ENCODE results near the gene DLGAP1.
A peak's percentile ranks its signal among the peaks of the same experiment; 100 is the strongest.
"Not testable (repeated sequence)": the region's sequence is repeated elsewhere in the genome, so short reads cannot be mapped to it uniquely, and the experiment has no call there.

DLGAP1 gene

DNA sequence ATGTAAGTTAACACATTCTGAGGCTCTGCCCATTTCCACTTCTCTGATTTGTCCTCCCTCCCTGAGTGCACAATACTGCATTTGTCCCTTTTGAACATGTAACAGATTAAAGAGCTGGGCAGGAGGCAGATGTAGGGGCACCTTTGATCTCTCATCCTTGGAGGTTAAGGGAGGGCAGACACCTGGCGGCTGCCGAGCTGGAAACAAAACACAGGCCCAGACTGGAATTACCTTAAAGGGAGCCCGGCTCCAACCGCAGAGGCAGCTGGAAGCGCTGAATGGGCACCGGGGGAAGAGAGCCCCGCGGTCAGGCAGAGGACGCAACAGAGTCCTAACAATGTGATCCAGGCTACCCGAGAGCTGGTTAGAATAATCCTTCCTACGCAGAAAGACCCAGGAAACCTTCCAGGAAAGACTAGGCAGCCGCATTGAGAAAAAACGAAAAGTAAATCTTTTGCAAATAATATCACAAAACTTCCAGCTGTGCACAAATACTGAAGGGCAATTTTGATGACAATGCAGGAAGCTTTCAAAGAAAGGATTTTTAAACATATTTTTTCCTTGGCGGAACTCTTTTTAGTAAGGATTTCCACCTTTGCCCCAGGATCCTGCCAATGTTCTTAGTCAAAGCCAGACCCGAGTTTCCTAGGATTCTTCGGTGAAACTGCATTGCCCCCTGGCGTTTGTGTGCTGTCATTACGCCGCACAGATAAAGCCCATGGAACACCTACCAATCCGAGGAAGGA is 789.2 kb downstream of the DLGAP1 start:
- DNase-seq: peak; percentile 89

GRCh38 chr18:3665204-3665603 is 789.9 kb downstream of the DLGAP1 start:
- DNase-seq: no peak

GRCh38 chr18:3664563-3665178 is 790.4 kb downstream of the DLGAP1 start:
- DNase-seq: no peak

DNA sequence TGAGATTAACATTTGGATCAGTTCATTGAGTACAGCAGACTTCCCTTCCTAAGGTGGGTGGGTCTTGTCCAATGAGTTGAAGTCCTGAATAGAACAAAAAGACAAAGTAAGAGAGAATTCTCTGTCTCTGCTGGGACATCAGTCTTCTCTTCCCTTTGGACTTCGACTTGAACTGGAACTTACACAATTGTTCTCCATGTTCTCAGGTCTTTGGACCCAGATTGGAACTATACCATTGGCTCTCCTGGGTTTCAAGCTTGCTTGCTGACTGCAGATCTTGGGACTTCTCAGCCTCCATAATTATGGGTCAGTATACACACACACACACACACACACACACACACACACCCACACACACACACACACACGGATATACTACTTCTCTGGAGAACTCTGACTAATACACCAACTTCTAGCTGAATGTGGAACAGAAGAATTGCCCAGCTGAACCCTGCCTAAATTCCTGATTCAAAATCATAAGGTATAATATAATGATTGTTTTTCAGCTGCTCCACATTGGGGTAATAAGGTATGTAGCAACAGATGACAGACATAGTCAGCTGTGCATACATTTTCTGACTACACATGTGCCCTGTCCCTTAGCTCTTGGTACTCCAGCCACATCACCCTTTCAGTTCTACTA is 791.1 kb downstream of the DLGAP1 start:
- no peak for DNase-seq

GRCh38 chr18:3661989-3662388 is 793.1 kb downstream of the DLGAP1 start:
- DNase-seq: no peak

GRCh38 chr18:3660739-3661515 is 794.2 kb downstream of the DLGAP1 start:
- DNase-seq: no peak

DNA sequence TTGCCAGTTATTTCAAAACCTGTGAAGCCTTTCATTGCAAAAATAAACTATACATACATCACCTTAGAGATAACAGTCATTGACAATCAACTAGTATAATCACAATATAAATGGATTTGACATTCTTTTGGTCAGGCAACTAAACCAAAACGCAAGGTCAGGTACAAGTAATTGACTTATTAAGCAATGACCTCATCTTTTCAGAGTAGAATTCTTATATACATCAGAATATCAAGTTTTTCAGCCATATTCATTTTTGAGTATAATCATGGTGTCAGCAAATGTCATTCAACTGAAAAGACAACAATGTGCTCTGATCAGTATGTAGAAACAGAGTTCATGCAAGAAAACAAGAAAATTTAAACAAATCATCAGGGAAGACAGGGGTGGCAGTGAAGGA is 796.6 kb downstream of the DLGAP1 start:
- DNase-seq: no peak

DNA sequence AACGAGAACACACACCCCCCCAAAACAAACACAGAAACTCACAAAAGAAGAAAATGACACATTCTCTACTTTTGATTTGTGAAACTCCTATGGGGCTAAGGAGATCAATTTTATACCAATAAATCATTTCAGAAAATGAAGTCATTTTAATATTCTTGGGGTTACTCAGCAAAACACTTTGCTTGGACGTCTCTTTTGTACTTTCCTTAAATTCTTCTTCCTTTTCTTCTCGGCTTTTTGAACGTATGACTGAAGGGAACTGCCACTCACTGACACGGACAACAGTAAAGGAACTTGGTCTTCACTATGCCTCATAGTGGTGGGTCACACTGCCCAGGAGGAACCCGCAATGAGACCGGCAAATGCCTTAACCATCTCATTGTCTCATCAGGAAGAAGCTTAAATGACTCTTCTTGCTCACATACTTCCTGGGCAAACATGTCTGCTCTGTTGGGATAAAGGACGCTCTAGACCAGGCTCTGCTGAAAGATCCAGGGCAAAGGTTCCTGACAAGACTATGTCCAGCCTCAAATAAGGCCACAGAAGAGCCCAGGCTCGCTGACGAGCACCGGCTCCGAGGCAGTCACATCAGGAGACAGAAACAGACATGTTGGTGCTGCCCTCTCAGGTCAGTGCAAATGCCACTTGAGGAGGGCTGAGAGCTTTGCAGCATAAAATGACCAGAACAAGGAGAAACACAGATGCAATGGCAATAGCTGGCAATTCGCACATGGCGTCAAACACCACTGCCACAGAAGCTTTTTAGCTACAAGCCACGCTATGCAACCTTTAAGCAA is 799.7 kb downstream of the DLGAP1 start:
- DNase-seq: no peak

DNA sequence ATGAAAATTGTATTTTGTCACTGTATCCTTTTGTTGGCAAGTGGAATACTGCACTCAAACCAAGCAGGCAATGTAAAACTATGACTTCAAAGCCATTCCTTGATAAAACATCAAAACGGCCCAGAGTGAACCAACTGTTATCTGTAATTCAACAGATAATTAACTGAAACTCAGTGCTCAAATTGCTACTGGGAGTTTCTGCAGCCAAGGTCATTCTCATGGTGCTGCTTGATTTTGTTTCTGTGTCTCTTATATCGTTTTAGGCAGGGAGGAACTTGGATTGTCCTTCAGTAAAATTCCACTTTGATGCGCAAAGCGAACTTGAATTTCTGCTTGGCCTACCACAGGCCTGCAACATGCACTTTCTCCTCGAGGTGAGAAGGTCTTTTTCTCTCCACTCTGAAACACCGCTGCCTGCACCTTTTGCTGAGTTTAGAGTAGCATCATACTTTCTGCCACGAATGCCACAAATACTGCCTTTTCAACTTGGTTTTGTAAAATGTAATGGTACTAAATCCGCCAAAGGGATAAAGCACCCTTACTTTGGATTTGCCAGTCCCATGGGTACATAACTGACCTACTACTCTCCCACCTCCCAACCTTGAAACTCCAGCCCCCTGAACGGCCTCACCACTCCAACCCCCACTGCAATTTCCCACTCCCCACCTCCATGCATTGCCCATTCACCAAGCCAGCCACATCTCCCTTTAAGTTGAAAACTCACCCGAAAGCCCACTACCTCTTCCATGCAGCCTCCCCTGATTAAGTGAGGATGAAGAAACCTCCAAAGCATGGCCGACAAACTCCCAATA is 800.5 kb downstream of the DLGAP1 start:
- DNase-seq: no peak

- no peak for DNase-seq
Observed at GRCh38 chr18:3653851-3654441, 801.2 kb downstream of the DLGAP1 start.

DNA sequence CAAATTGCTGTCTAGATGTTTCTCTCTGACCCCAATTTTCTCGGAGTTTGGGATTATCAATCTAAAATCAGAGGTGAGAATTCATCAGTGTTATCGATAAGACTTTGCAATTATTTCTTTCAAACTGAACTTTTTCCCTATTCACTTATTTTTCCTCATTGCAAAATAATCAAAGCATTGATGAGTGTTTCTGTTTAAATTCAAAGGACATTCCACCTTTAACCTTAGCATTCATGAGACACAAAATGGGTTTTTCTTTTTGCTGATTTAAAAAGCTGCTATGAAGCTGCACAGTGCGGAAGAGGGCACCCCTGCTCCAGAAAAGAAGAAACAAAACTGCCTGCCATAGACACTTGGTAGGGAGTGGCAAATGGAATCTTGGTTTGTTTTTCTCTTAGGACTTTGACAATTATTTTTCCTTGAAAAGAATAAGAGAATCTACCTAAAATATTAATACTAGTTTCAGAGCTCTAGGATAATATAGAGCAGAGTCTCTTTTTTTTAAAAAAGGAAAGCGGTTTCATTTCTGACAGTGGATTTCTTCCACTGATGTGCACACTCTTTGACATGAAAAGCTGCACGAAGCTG is 801.8 kb downstream of the DLGAP1 start:
- no peak for DNase-seq

GRCh38 chr18:3652380-3653262 is 802.5 kb downstream of the DLGAP1 start:
- peak; percentile 57 for DNase-seq

- DNase-seq: no peak
Observed at GRCh38 chr18:3651266-3651665, 803.8 kb downstream of the DLGAP1 start.

DNA sequence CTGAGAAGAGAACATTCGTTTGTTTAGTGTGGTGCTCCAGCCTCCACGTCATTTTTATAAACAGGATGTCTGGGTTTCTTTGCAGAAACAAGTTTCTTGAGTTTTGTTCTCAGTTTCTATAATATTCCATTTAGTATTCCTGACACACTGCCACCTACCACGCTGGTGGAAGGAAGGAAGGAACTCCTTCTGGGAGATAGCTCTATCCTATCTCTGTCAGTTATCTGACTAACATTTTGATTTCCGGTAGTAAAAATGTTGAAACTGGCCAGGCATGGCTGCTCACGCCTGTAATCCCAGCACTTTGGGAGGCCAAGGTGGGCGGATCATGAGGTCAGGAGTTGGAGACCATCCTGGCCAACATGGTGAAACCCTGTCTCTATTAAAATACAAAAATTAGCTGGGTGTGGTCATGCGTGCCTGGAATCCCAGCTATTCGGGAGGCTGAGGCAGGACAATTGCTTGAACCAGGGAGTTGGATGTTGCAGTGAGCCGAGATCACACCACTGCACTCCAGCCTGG is 804.5 kb downstream of the DLGAP1 start:
- DNase-seq: not testable (repeated sequence)

DNA sequence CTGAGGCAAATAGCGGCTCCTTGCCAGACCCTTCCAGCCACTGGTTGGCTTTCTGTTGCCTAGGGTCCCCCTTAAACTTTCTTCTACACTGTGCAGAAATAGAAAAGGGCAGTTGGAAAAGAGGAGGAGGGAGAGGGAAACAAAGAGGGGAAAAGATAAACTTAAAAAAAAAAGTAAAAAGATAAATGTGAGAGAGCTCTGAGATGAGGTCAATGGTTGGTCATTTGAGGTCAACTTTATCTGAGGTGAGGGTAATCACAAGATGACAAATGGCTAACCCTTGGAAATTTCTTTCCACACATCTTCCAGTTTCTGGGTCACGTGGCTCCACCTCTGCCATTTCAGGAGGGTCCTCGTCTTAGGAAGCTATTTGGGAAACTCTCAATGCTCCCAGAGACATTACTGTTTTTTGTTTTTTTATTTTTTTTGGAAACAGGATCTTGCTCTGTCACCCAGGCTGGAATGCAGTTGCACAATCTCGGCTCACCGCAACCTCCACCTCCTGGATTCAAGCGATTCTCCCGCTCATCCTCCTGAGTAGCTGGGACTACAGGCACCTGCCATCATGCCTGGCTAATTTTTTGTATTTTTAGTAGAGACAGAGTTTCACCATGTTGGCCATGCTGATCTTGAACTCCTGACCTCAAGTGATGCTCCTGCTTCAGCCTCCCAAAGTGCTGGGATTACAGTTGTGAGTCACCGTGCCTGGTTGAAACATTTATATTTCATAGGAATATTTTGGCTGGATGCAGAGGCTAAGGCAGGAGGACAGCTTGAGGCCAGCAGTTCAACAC is 805.3 kb downstream of the DLGAP1 start:
- no peak for DNase-seq

GRCh38 chr18:3649135-3649632 is 805.9 kb downstream of the DLGAP1 start:
- no peak for DNase-seq

- DNase-seq: peak; percentile 27
Observed at GRCh38 chr18:3648641-3649040, 806.5 kb downstream of the DLGAP1 start.

DNA sequence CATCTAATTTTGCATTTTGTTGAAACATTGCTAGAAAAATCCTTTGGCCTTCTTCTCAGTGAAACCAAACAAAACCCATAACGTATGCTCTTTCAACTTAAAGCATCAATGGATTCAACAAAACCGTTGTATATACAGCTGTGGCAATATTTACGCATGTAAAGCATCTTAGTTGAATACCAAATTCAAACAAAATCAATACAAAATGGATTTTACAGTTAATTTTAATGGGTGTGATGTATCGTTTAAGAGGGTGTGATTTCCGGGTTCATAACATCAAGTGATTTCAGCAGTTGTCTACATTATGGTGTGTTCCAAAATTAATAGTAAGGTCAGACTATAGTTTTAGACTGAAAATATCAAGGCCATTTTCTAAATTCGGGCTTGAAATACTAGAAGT is 806.9 kb downstream of the DLGAP1 start:
- peak; percentile 46 for DNase-seq
